A673 (cell line): ENCODE data around the gene SLC2A4.

Experiments used
- EZH2 ChIP-seq: fragments of 200-600 bp; sonication (generic); IDR thresholded peaks from 2 replicates; pipeline ENCODE4 v1.6.1; 2017; ENCODE audit warnings: borderline replicate concordance, low read depth, mild to moderate bottlenecking, mixed read lengths, antibody characterized with exemption, low read length; ENCODE audit not compliant: poor library complexity, severe bottlenecking
- TF ChIP-seq, protein P1 (sequence below): fragments of 300-800, 200-600 bp; sonication (generic); conservative IDR thresholded peaks from 2 replicates; pipeline ENCODE4 v1.5.1; 2017; ENCODE audit warnings: low read depth, mild to moderate bottlenecking, antibody characterized with exemption, low read length, moderate library complexity, mixed read lengths

DNA sequence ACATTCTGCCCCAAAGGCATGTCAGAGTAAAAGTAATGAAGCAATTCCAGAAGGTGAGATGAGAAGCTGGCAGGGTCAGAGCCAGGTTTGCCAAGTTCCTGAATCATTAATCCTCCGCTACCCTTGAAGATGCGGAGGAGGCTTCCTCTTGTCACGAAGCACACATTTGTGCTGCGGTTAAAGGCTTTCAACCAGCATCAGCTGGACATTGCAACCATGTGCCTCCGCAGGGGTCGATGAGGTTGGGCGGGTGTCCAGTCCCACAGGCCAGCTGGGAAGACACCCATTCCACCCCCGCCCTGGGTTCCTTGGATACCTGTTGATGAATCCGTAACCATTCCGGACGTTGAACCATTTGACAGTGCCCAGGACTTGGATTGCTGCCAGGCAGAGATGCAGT lies 11.6 kb downstream of the SLC2A4 start:
- TF ChIP-seq, protein P1, sequence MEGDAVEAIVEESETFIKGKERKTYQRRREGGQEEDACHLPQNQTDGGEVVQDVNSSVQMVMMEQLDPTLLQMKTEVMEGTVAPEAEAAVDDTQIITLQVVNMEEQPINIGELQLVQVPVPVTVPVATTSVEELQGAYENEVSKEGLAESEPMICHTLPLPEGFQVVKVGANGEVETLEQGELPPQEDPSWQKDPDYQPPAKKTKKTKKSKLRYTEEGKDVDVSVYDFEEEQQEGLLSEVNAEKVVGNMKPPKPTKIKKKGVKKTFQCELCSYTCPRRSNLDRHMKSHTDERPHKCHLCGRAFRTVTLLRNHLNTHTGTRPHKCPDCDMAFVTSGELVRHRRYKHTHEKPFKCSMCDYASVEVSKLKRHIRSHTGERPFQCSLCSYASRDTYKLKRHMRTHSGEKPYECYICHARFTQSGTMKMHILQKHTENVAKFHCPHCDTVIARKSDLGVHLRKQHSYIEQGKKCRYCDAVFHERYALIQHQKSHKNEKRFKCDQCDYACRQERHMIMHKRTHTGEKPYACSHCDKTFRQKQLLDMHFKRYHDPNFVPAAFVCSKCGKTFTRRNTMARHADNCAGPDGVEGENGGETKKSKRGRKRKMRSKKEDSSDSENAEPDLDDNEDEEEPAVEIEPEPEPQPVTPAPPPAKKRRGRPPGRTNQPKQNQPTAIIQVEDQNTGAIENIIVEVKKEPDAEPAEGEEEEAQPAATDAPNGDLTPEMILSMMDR: no peak
- TF ChIP-seq EZH2: no peak
